Ishikawa (cell line): ENCODE results near the gene C11orf68.

ENCODE experiments used
- RAD21 ChIP-seq: IDR thresholded peaks from 2 replicates; pipeline ENCODE4 v1.6.1; 2012; ENCODE audit warnings: low read depth
- TAF1 ChIP-seq: IDR thresholded peaks from 2 replicates; pipeline ENCODE4 v1.6.1; 2012; ENCODE audit warnings: low read depth, mild to moderate bottlenecking
- YY1 ChIP-seq: IDR thresholded peaks from 2 replicates; pipeline ENCODE4 v1.6.1; 2012; ENCODE audit warnings: low read depth

GRCh38 chr11:65894034-65894591 is 24.7 kb downstream of the C11orf68 start:
- no peak for TF ChIP-seq TAF1
- TF ChIP-seq RAD21: no peak
- TF ChIP-seq YY1: no peak
